HG02852 (cell line): ENCODE results near the gene COL23A1.
"Not testable (repeated sequence)": the region's sequence is repeated elsewhere in the genome, so short reads cannot be mapped to it uniquely, and the experiment has no call there.

ENCODE experiments used
- ATAC-seq: cut with Tn5 transposase; IDR thresholded peaks from one replicate; pipeline ENCODE4 v1.9.1; 2021; ENCODE audit warnings: mild to moderate bottlenecking, moderate library complexity; ENCODE audit not compliant: unreplicated experiment

Gene COL23A1

GRCh38 chr5:178383919-178384815 lies 206.0 kb downstream of the COL23A1 start:
- no peak for ATAC-seq

- ATAC-seq, result no peak
Observed at GRCh38 chr5:178383301-178383918, 206.8 kb downstream of the COL23A1 start.

GRCh38 chr5:178382754-178383164 lies 207.4 kb downstream of the COL23A1 start:
- no peak for ATAC-seq

- ATAC-seq, result no peak
Observed at GRCh38 chr5:178381921-178382695, 208.1 kb downstream of the COL23A1 start.

- no peak for ATAC-seq
Observed at GRCh38 chr5:178381206-178381605, 209.0 kb downstream of the COL23A1 start.

- no peak for ATAC-seq
Observed at GRCh38 chr5:178380541-178381074, 209.6 kb downstream of the COL23A1 start.

GRCh38 chr5:178380086-178380485 lies 210.1 kb downstream of the COL23A1 start:
- ATAC-seq, result no peak

GRCh38 chr5:178378527-178379484 lies 211.4 kb downstream of the COL23A1 start:
- no peak for ATAC-seq

GRCh38 chr5:178377583-178378270 lies 212.5 kb downstream of the COL23A1 start:
- no peak for ATAC-seq

GRCh38 chr5:178376921-178377582 lies 213.1 kb downstream of the COL23A1 start:
- ATAC-seq, result no peak

GRCh38 chr5:178375348-178375747 lies 214.8 kb downstream of the COL23A1 start:
- no peak for ATAC-seq

- no peak for ATAC-seq
Observed at GRCh38 chr5:178373711-178374110, 216.5 kb downstream of the COL23A1 start.

- no peak for ATAC-seq
Observed at GRCh38 chr5:178372142-178372571, 218.0 kb downstream of the COL23A1 start.

- ATAC-seq, result no peak
Observed at GRCh38 chr5:178371362-178372111, 218.7 kb downstream of the COL23A1 start.

- no peak for ATAC-seq
Observed at GRCh38 chr5:178370102-178370501, 220.1 kb downstream of the COL23A1 start.

- not testable (repeated sequence) for ATAC-seq
Observed at GRCh38 chr5:178369469-178369868, 220.7 kb downstream of the COL23A1 start.

- ATAC-seq, result no peak
Observed at GRCh38 chr5:178368716-178369300, 221.4 kb downstream of the COL23A1 start.

- no peak for ATAC-seq
Observed at GRCh38 chr5:178368274-178368673, 221.9 kb downstream of the COL23A1 start.
